Stomach (tissue), 9 donors: ENCODE data around the gene EPHB4. TPM values are rescaled to one million over a fixed set of nuclear protein-coding genes. Genes with fewer than 3 reads are reported as not detected.

Experiments
- DNase-seq, 2 donors: peaks; one replicate each; pipeline versions ENCODE4 v3.0.0 to v3.0.0-alpha.2; 2013 to 2019
- H3K27ac ChIP-seq, 5 donors: fragments of 200-600 bp in 4 of 5; sonication (generic) in 4 of 5; one replicate each; pipeline ENCODE4 v1.5.1; 2013 to 2019; ENCODE audit warnings: mild to moderate bottlenecking in 1 of 5, moderate library complexity in 1 of 5
- H3K27me3 ChIP-seq, 3 donors: fragments of 200-600 bp; sonication (generic); one replicate each; pipeline ENCODE4 v1.5.1; 2017 to 2019; ENCODE audit warnings: mixed run types in 1 of 3
- H3K36me3 ChIP-seq, 4 donors: fragments of 200-600 bp; sonication (generic); 1 replicate in 3 of 4; 2 replicates in 1 of 4; pipeline ENCODE4 v1.5.1; 2016 to 2019
- H3K4me1 ChIP-seq, 4 donors: fragments of 200-600 bp; sonication (generic); one replicate each; pipeline ENCODE4 v1.5.1; 2016 to 2019
- H3K4me3 ChIP-seq, 4 donors: fragments of 200-600 bp; sonication (generic) in 3 of 4; one replicate each; pipeline ENCODE4 v1.5.1; 2016 to 2019; ENCODE audit warnings: mild to moderate bottlenecking in 1 of 4
- H3K9me3 ChIP-seq, 4 donors: fragments of 200-600 bp; sonication (generic); one replicate each; pipeline ENCODE4 v1.5.1; 2016 to 2019
- CTCF ChIP-seq, 7 experiments: fragments of 450-650 bp in 4 of 7; fragments of 200-600 bp in 3 of 7; sonication (generic) in 3 of 7; IDR thresholded peaks; one replicate each; pipeline ENCODE4 v1.5.1; 2016 to 2019; ENCODE audit warnings: antibody characterized with exemption in 7 of 7, control low read depth in 2 of 7, mild to moderate bottlenecking in 1 of 7
- EP300 ChIP-seq: sonication (generic); formaldehyde crosslinking; IDR thresholded peaks from one replicate; pipeline ENCODE4 v1.6.1; 2017; ENCODE audit warnings: antibody characterized with exemption
- POLR2A ChIP-seq, 4 donors: fragments of 450-650 bp; IDR thresholded peaks; one replicate each; pipeline ENCODE4 v1.6.1; 2016; ENCODE audit warnings: antibody characterized with exemption in 4 of 4, control low read depth in 2 of 4, mild to moderate bottlenecking in 1 of 4, moderate library complexity in 1 of 4
- POLR2AphosphoS5 ChIP-seq, 3 donors: sonication (generic); formaldehyde crosslinking; IDR thresholded peaks; one replicate each; pipeline ENCODE4 v1.6.1; 2016; ENCODE audit warnings: antibody characterized with exemption in 3 of 3
- WGBS, 5 donors: extraction: QIAGEN DNeasy Blood & Tissue Kit in 3 of 5; methylation state at CpG; one replicate each; pipeline versions ENCODE4 v1.1.5 to v1.1.7; 2013 to 2018; 5-methylcytosine and 5-hydroxymethylcytosine counted together
- intact Hi-C: fragments of 100-400 bp; cut with DNase I; formaldehyde crosslinking; loops from one replicate; pipeline ENCODE4 v1.15.1; 2023; ENCODE audit warnings: low total_unique reads
- polyA plus RNA-seq, 3 donors: library from polyadenylated mRNA; stranded (reverse); fragments of 200-250 nt; gene quantifications; one replicate each; pipeline ENCODE4 v1.2.3, GENCODE V29; 2013
- total RNA-seq, 5 donors: library from RNA; depleted of rRNA; stranded (reverse); fragments of >200 nt; gene quantifications; one replicate each; pipeline versions ENCODE4 v1.1.0 to v1.2.3, GENCODE V29; 2014 to 2016
- donor health status: healthy with polysubstance abuse.
- donor health status: Bipolar disorder and iron deficiency.
- donor health status: healthy.

Gene EPHB4
- total and polyA plus RNA-seq, 8 donors, result 7.3 to 128 (median 33.0) TPM

- Histone ChIP-seq H3K4me1 (peaks cover 31 to 46% (median 44%) of the 10 kb centered on the region in 4 donors), H3K4me3 (no peak overlapping the region), H3K27ac (peak overlapping the region in 1 of 5 donors; percentile 20), H3K36me3 (peaks cover 17 to 44% (median 42%) of the 10 kb centered on the region in 4 donors), H3K9me3 (no peaks in the 10 kb centered on the region), H3K27me3 (no peaks in the 10 kb centered on the region)
- WGBS, 5 donors, result 22 to 46% (median 39%) methylated on average over 10 of the region's 10 CpGs
- no peak for TF ChIP-seq EP300
- no peak for TF ChIP-seq CTCF (IDR thresholded peaks at IDR 0.05)
- no peak for TF ChIP-seq POLR2A (IDR thresholded peaks at IDR 0.05)
- TF ChIP-seq POLR2AphosphoS5 (IDR thresholded peaks at IDR 0.05), result no peak
- intact Hi-C loops, result no loop called here
- DNase-seq, result peak; percentile 51 to 76
These were observed 36.2 kb upstream of the EPHB4 start for GRCh38 chr7:100863406-100863950.

GRCh38 chr7:100861616-100861985 is 34.3 kb upstream of the EPHB4 start:
- Histone ChIP-seq H3K27me3 (no peaks in the 10 kb centered on the region), H3K27ac (no peak overlapping the region), H3K36me3 (peaks cover 17 to 61% (median 55%) of the 10 kb centered on the region in 4 donors), H3K4me1 (peaks cover 15 to 28% (median 26%) of the 10 kb centered on the region in 4 donors), H3K4me3 (no peak overlapping the region), H3K9me3 (no peaks in the 10 kb centered on the region)
- TF ChIP-seq CTCF (IDR thresholded peaks at IDR 0.05) (no peak), POLR2A (IDR thresholded peaks at IDR 0.05) (no peak), POLR2AphosphoS5 (IDR thresholded peaks at IDR 0.05) (no peak), EP300 (no peak)
- intact Hi-C loops, result no loop called here
- DNase-seq, result no peak
- WGBS, 5 donors, result 92 to 97% (median 94%) methylated on average over 13 to 14 of the region's 14 CpGs

GRCh38 chr7:100860702-100861615 is 33.6 kb upstream of the EPHB4 start:
- whole genome bisulfite sequencing, 5 donors, result 87 to 97% (median 93%) methylated on average over 16 to 18 of the region's 18 CpGs
- Histone ChIP-seq H3K27me3 (no peaks in the 10 kb centered on the region), H3K9me3 (no peaks in the 10 kb centered on the region), H3K4me3 (no peak overlapping the region), H3K27ac (no peak overlapping the region), H3K36me3 (peaks cover 17 to 62% (median 57%) of the 10 kb centered on the region in 4 donors), H3K4me1 (peaks cover 9 to 21% (median 20%) of the 10 kb centered on the region in 4 donors)
- TF ChIP-seq POLR2AphosphoS5 (IDR thresholded peaks at IDR 0.05), result no peak
- TF ChIP-seq EP300, result no peak
- TF ChIP-seq POLR2A (IDR thresholded peaks at IDR 0.05), result no peak
- TF ChIP-seq CTCF (IDR thresholded peaks at IDR 0.05), result no peak
- no peak for DNase-seq
- intact Hi-C loops, result no loop called here

- no peak overlapping the region for H3K27ac ChIP-seq
- intact Hi-C loops, result loop anchor here (10.0 kb wide), 1 partner anchor 155 kb away; the partner anchor contains the start of gene POP7
- peaks cover 17 to 68% (median 62%) of the 10 kb centered on the region in 4 donors for H3K36me3 ChIP-seq
- TF ChIP-seq EP300 (no peak), POLR2A (IDR thresholded peaks at IDR 0.05) (no peak), CTCF (IDR thresholded peaks at IDR 0.05) (no peak), POLR2AphosphoS5 (IDR thresholded peaks at IDR 0.05) (no peak)
- H3K4me3 ChIP-seq, result no peak overlapping the region
- WGBS, 5 donors, result 79 to 87% (median 84%) methylated on average over 14 to 15 of the region's 15 CpGs
- H3K4me1 ChIP-seq, result peaks cover 5 to 16% (median 12%) of the 10 kb centered on the region in 4 donors
- DNase-seq, result no peak
- no peaks in the 10 kb centered on the region for H3K27me3 ChIP-seq
- H3K9me3 ChIP-seq, result no peaks in the 10 kb centered on the region
These were observed 32.5 kb upstream of the EPHB4 start for GRCh38 chr7:100859856-100860255.
